Measurements from ENCODE around the gene OR2T35.

GRCh38 chr1:248630551-248630950 lies 14.5 kb downstream of the OR2T35 start:
- TF ChIP-seq EZH2phosphoT487 (IDR thresholded peaks at IDR 0.05; ENCODE audit: low read depth, severe bottlenecking, unreplicated experiment): no peak
- no peak for TF ChIP-seq CTCF (IDR thresholded peaks at IDR 0.05; ENCODE audit: poor library complexity)
